ENCODE measurements around the gene PCDHGA4. TPM values are rescaled to one million over a fixed set of nuclear protein-coding genes. Genes with fewer than 3 reads are reported as not detected.
A peak's percentile ranks its signal among the peaks of the same experiment; 100 is the strongest.
"Not testable (repeated sequence)": the region's sequence is repeated elsewhere in the genome, so short reads cannot be mapped to it uniquely, and the experiment has no call there.

Gene PCDHGA4
- total RNA-seq, 1 donor from 2014 or later: 0.75 TPM

GRCh38 chr5:141320225-141321169 is 34.3 kb upstream of the PCDHGA4 start, which contains the start of gene TAF7:
Gene TAF7, minus strand, starts transcription at chr5:141320784. Its CDS starts 740 bp downstream, at chr5:141320044.
- peak within 1 kb of the TSS; percentile 100 for H3K27ac Mint-ChIP-seq
- peak; percentile 93 for TF ChIP-seq CTCF (conservative IDR thresholded peaks at IDR 0.05)
- H3K9me3 Mint-ChIP-seq: peaks cover 32% of the 10 kb centered on the region
- peak; percentile 93 for DNase-seq (ENCODE audit: extremely low spot score, unreplicated experiment)
- H3K4me3 Mint-ChIP-seq: peak within 1 kb of the TSS; percentile 99
- H3K4me1 Mint-ChIP-seq (ENCODE audit: unreplicated experiment): peaks cover 12% of the 10 kb centered on the region
- H3K36me3 Mint-ChIP-seq: peaks cover 40% of the 10 kb centered on the region
- H3K27me3 Mint-ChIP-seq: peaks cover 5% of the 10 kb centered on the region

GRCh38 chr5:141322261-141322660 is 32.6 kb upstream of the PCDHGA4 start:
- Mint-ChIP-seq H3K27me3 (peaks cover 5% of the 10 kb centered on the region), H3K4me3 (peak overlapping the region; percentile 60), H3K36me3 (peaks cover 37% of the 10 kb centered on the region), H3K9me3 (peaks cover 35% of the 10 kb centered on the region), H3K4me1 (ENCODE audit: unreplicated experiment) (peaks cover 12% of the 10 kb centered on the region), H3K27ac (peak overlapping the region; percentile 18)
- DNase-seq (ENCODE audit: extremely low spot score, unreplicated experiment): no peak
- no peak for TF ChIP-seq CTCF (conservative IDR thresholded peaks at IDR 0.05)

- Mint-ChIP-seq H3K36me3 (peaks cover 5% of the 10 kb centered on the region), H3K4me1 (ENCODE audit: unreplicated experiment) (no peaks in the 10 kb centered on the region), H3K4me3 (peak overlapping the region; percentile 87), H3K27ac (peak overlapping the region; percentile 77), H3K27me3 (no peaks in the 10 kb centered on the region), H3K9me3 (peaks cover 14% of the 10 kb centered on the region)
- DNase-seq (ENCODE audit: extremely low spot score, unreplicated experiment): no peak
- peak; percentile 63 for TF ChIP-seq CTCF (conservative IDR thresholded peaks at IDR 0.05)
These were observed 28.6 kb upstream of the PCDHGA4 start for GRCh38 chr5:141326088-141326854.

GRCh38 chr5:141328231-141328630 is 26.6 kb upstream of the PCDHGA4 start:
- peaks cover 5% of the 10 kb centered on the region for H3K36me3 Mint-ChIP-seq
- H3K9me3 Mint-ChIP-seq: peaks cover 10% of the 10 kb centered on the region
- no peak for DNase-seq (ENCODE audit: extremely low spot score, unreplicated experiment)
- no peaks in the 10 kb centered on the region for H3K4me1 Mint-ChIP-seq (ENCODE audit: unreplicated experiment)
- no peak for TF ChIP-seq CTCF (conservative IDR thresholded peaks at IDR 0.05)
- H3K27me3 Mint-ChIP-seq: no peaks in the 10 kb centered on the region
- H3K4me3 Mint-ChIP-seq: no peak overlapping the region
- no peak overlapping the region for H3K27ac Mint-ChIP-seq

GRCh38 chr5:141330299-141331080 is 24.3 kb upstream of the PCDHGA4 start, which contains the start of gene PCDHGA1:
Gene PCDHGA1, plus strand, starts transcription at chr5:141330514.
- H3K36me3 Mint-ChIP-seq: peaks cover 5% of the 10 kb centered on the region
- peaks cover 10% of the 10 kb centered on the region for H3K9me3 Mint-ChIP-seq
- no peak within 1 kb of the TSS for H3K4me3 Mint-ChIP-seq
- no peak for DNase-seq (ENCODE audit: extremely low spot score, unreplicated experiment)
- no peak within 1 kb of the TSS for H3K27ac Mint-ChIP-seq
- H3K4me1 Mint-ChIP-seq (ENCODE audit: unreplicated experiment): no peaks in the 10 kb centered on the region
- peak; percentile 39 for TF ChIP-seq CTCF (conservative IDR thresholded peaks at IDR 0.05)
- H3K27me3 Mint-ChIP-seq: no peaks in the 10 kb centered on the region

GRCh38 chr5:141332571-141332970 is 22.2 kb upstream of the PCDHGA4 start:
- not testable (repeated sequence) for H3K36me3 Mint-ChIP-seq; H3K27me3 Mint-ChIP-seq; H3K27ac Mint-ChIP-seq; H3K4me3 Mint-ChIP-seq; H3K4me1 Mint-ChIP-seq (ENCODE audit: unreplicated experiment); H3K9me3 Mint-ChIP-seq; DNase-seq (ENCODE audit: extremely low spot score, unreplicated experiment)
